HCT116 (cell line): Measurements from ENCODE around the gene OTOG. TPM values are rescaled to one million over a fixed set of nuclear protein-coding genes. Genes with fewer than 3 reads are reported as not detected.

Experiments used
- ATAC-seq: fragments of 200-7000 bp; cut with Tn5 transposase; 2 replicates; pipeline ENCODE4 v1.9.1; 2020; ENCODE audit warnings: mild to moderate bottlenecking, moderate library complexity
- BruUV-seq: library from RNA; stranded (reverse); fragments of 400-500 nt; replicated peaks from 2 replicates; lab custom pipeline; 2021; lab: Mats Ljungman, UMichigan
- CTCF ChIA-PET: fragments of 300-600 bp; sonication (Branson Sonifier 250); formaldehyde crosslinking; loops from one replicate; lab custom pipeline; 2021; ENCODE audit warnings: antibody characterized with exemption; lab: Charles Lee
- POLR2A ChIA-PET: fragments of 300-600, 350-600 bp; sonication (Branson Sonifier 250); formaldehyde crosslinking; loops from one replicate; lab custom pipeline; 2021; ENCODE audit warnings: antibody characterized with exemption; lab: Charles Lee
- RAD21 ChIA-PET, 2 experiments: fragments of 300-600 bp; sonication (Branson Sonifier 250); formaldehyde crosslinking; loops; one replicate each; lab custom pipeline; 2023; ENCODE audit warnings: low total read pairs in 2 of 2; ENCODE audit not compliant: uncharacterized antibody in 2 of 2, unreplicated experiment in 2 of 2, low non-redundant PET in 1 of 2; lab: Charles Lee
- DNase-seq: peaks from one replicate; pipeline ENCODE4 v3.0.0-alpha.2; 2010; ENCODE audit warnings: low read depth, low spot score
- H2AFZ ChIP-seq: fragments of 200-600 bp; shearing (Covaris generic), sonication (generic); 2 replicates; pipeline ENCODE4 v1.6.1; 2017; ENCODE audit warnings: low read depth, mixed run types, mixed read lengths, antibody characterized with exemption, low read length; ENCODE audit not compliant: poor library complexity, severe bottlenecking
- H3K27ac ChIP-seq: 2 replicates; pipeline ENCODE4 v1.5.1; 2012; ENCODE audit warnings: low read depth, low read length
- H3K27me3 ChIP-seq: fragments of 200-600 bp; sonication (generic); 2 replicates; pipeline ENCODE4 v1.6.1; 2016; ENCODE audit warnings: mixed run types, low read length, mixed read lengths; ENCODE audit not compliant: insufficient read depth
- H3K36me3 ChIP-seq, 2 experiments: fragments of 200-500 bp in 1 of 2; fragments of 200-600 bp in 1 of 2; sonication (Bioruptor generic) in 1 of 2; sonication (generic) in 1 of 2; 2 replicates each; pipeline versions ENCODE4 v1.5.1 to v1.6.1; 2014 to 2016; ENCODE audit warnings: low read length in 2 of 2, inconsistent platforms in 1 of 2, mixed read lengths in 1 of 2, mixed run types in 1 of 2; ENCODE audit not compliant: insufficient read depth in 2 of 2, control insufficient read depth in 1 of 2
- H3K4me1 ChIP-seq, 2 experiments: fragments of 200-600 bp in 1 of 2; sonication (generic) in 1 of 2; 2 replicates each; pipeline versions ENCODE4 v1.5.1 to v1.6.1; 2012 to 2017; ENCODE audit warnings: low read length in 2 of 2, inconsistent platforms in 1 of 2, mild to moderate bottlenecking in 1 of 2, mixed read lengths in 1 of 2, mixed run types in 1 of 2, moderate library complexity in 1 of 2; ENCODE audit not compliant: insufficient read depth in 2 of 2, control insufficient read depth in 1 of 2
- H3K4me2 ChIP-seq: fragments of 200-600 bp; sonication (generic); 2 replicates; pipeline ENCODE4 v1.6.1; 2017; ENCODE audit warnings: mixed run types, low read length, mixed read lengths
- H3K4me3 ChIP-seq, 2 experiments: fragments of 200-600 bp in 1 of 2; sonication (generic) in 1 of 2; replicated peaks in 1 of 2; 2 replicates each; pipeline ENCODE4 v1.5.1; 2011 to 2016; ENCODE audit warnings: low read length in 2 of 2, control low read depth in 1 of 2, low read depth in 1 of 2, mild to moderate bottlenecking in 1 of 2, mixed read lengths in 1 of 2, mixed run types in 1 of 2
- H3K79me2 ChIP-seq: fragments of 200-600 bp; sonication (generic); 2 replicates; pipeline ENCODE4 v1.6.1; 2017; ENCODE audit warnings: mild to moderate bottlenecking, mixed run types, low read length, moderate library complexity, mixed read lengths; ENCODE audit not compliant: insufficient read depth
- H3K9ac ChIP-seq: fragments of 200-600 bp; sonication (generic); 2 replicates; pipeline ENCODE4 v1.6.1; 2016; ENCODE audit warnings: low read length, mixed read lengths
- H3K9me2 ChIP-seq: fragments of 200-600 bp; sonication (generic), shearing (Covaris generic); 2 replicates; pipeline ENCODE4 v1.6.1; 2017; ENCODE audit warnings: mixed run types, mild to moderate bottlenecking, moderate library complexity; ENCODE audit not compliant: insufficient read depth
- H3K9me3 ChIP-seq, 2 experiments: fragments of 200-500 bp in 1 of 2; fragments of 200-600 bp in 1 of 2; sonication (Bioruptor generic) in 1 of 2; sonication (generic) in 1 of 2; 2 replicates each; pipeline ENCODE4 v1.6.1; 2014 to 2017; ENCODE audit warnings: low read length in 2 of 2, mixed read lengths in 2 of 2, inconsistent platforms in 1 of 2, low read depth in 1 of 2, mild to moderate bottlenecking in 1 of 2, mixed run types in 1 of 2, moderate library complexity in 1 of 2; ENCODE audit not compliant: control insufficient read depth in 1 of 2, insufficient read depth in 1 of 2
- H4K20me1 ChIP-seq: fragments of 200-600 bp; sonication (generic), shearing (Covaris generic); 2 replicates; pipeline ENCODE4 v1.6.1; 2017; ENCODE audit warnings: mixed run types, mild to moderate bottlenecking, moderate library complexity; ENCODE audit not compliant: insufficient read depth
- CEBPB ChIP-seq: IDR thresholded peaks from 2 replicates; pipeline ENCODE4 v1.6.1; 2012; ENCODE audit warnings: low read depth
- EGR1 ChIP-seq: IDR thresholded peaks from 2 replicates; pipeline ENCODE4 v1.6.1; 2012; ENCODE audit warnings: low read depth
- EZH2 ChIP-seq: fragments of 200-600 bp; sonication (generic); IDR thresholded peaks from 2 replicates; pipeline ENCODE4 v1.6.1; 2017; ENCODE audit warnings: antibody characterized with exemption, mixed run types
- FOSL1 ChIP-seq: IDR thresholded peaks from 2 replicates; pipeline ENCODE4 v1.6.1; 2012; ENCODE audit warnings: low read depth
- JUND ChIP-seq: IDR thresholded peaks from 2 replicates; pipeline ENCODE4 v1.6.1; 2012
- POLR2A ChIP-seq: IDR thresholded peaks from 2 replicates; pipeline ENCODE4 v1.7.0; 2011; ENCODE audit warnings: borderline replicate concordance; ENCODE audit not compliant: insufficient read depth, insufficient read length; ENCODE audit errors: extremely low read depth
- SIN3A ChIP-seq: IDR thresholded peaks from 2 replicates; pipeline ENCODE4 v1.6.1; 2012; ENCODE audit warnings: low read depth
- SP1 ChIP-seq: IDR thresholded peaks from 2 replicates; pipeline ENCODE4 v1.6.1; 2012; ENCODE audit warnings: low read depth
- TCF7L2 ChIP-seq: IDR thresholded peaks from 2 replicates; pipeline ENCODE4 v1.7.0; 2011; ENCODE audit warnings: borderline replicate concordance, inconsistent platforms; ENCODE audit not compliant: insufficient read depth, insufficient read length; ENCODE audit errors: extremely low read depth
- ZNF274 ChIP-seq: fragments of 200-500 bp; sonication (Bioruptor generic); IDR thresholded peaks from 2 replicates; pipeline ENCODE4 v1.6.1; 2014; ENCODE audit warnings: mild to moderate bottlenecking, low read depth, low read length, inconsistent platforms
- intact Hi-C: fragments of 100-400 bp; cut with micrococcal nuclease; formaldehyde crosslinking; loops from 2 replicates; pipeline ENCODE4 v1.10.0; 2022
- total RNA-seq: library from RNA; stranded (reverse); gene quantifications from one replicate; pipeline ENCODE4 v1.2.1, GENCODE V29; 2021; ENCODE audit not compliant: unreplicated experiment
- TF ChIP-seq, protein P1 (sequence below): IDR thresholded peaks from 2 replicates; pipeline ENCODE4 v1.6.1; 2012
- TF ChIP-seq, protein P2 (sequence below), 3 experiments: fragments of 200-600 bp in 1 of 3; sonication (generic) in 1 of 3; IDR thresholded peaks in 2 of 3; conservative IDR thresholded peaks in 1 of 3; 2 replicates each; pipeline ENCODE4 v1.5.1; 2012 to 2017; ENCODE audit warnings: low read depth in 2 of 3, low read length in 2 of 3, antibody characterized with exemption in 1 of 3, borderline replicate concordance in 1 of 3, control low read depth in 1 of 3, mild to moderate bottlenecking in 1 of 3, mixed read lengths in 1 of 3, mixed run types in 1 of 3, moderate library complexity in 1 of 3; ENCODE audit not compliant: insufficient read depth in 1 of 3

The OTOG gene
- total RNA-seq, 1 experiment from 2014 or later = 0.07 TPM

DNA sequence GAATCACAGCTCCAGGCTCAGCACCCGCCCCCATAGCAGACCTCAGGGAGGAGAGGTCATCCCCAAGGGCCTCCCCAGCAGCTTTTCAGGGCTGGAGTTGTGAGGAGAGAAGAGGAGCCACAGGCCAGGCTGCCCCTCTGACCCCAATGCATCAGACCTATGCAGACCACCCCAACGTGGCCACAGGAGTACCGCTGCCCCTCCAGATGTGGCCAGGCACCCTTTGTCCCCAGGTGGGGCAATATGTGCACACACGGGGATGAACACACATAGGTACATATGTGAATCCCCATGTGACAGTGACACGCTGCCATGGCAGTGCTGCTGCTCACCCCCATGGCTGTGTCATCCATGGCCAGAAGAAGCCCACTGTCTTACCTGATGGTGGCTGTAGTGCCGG is 13.7 kb upstream of the OTOG start (continued):
- TF ChIP-seq TCF7L2 = no peak

DNA sequence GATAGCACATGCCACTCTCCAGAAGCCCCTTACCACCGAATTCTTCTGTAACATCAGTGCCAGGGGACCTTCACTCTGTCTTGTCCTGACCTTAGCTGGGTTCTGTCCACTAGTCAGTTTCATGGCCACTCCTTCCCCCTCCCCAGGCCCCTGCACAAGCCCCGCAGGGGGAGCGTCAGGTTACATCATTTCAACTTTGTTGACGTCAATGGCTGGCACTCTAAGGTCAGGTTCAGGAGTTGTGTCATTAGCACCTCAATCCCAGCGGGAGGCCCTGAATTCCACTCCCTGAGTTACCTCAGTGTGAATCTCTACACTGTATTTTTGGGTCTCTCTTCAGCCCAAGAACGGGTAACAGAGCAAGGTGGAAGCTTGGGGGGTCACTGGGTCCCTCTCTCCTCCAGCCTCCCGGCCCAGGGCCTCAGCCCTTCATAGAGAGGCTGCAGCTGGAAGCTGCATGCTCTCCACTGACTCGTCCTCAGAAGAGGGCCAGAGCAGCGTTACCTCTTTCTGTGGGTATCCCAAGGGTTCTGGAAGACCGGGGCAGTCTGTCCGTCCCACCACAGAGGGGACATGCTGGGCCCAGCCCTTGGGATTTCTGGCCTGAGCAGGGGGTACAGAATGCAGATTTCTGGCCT is 13.2 kb upstream of the OTOG start:
- Histone ChIP-seq H3K9me2 (no peaks in the 10 kb centered on the region), H2AFZ (no peak overlapping the region), H3K4me2 (no peak overlapping the region), H3K9me3 (no peaks in the 10 kb centered on the region), H3K4me3 (no peak overlapping the region), H3K36me3 (no peaks in the 10 kb centered on the region), H4K20me1 (no peaks in the 10 kb centered on the region), H3K79me2 (no peaks in the 10 kb centered on the region), H3K27me3 (no peaks in the 10 kb centered on the region), H3K27ac (no peak overlapping the region), H3K4me1 (no peaks in the 10 kb centered on the region), H3K9ac (no peak overlapping the region)
- ChIA-PET RAD21 (no interaction called here), POLR2A (no interaction called here), CTCF (no interaction called here)
- TF ChIP-seq FOSL1 (no peak), SIN3A (no peak), CEBPB (no peak), EZH2 (no peak), POLR2A (no peak), ZNF274 (no peak), EGR1 (no peak), JUND (no peak), SP1 (no peak), TCF7L2 (no peak)
- TF ChIP-seq, protein P1, sequence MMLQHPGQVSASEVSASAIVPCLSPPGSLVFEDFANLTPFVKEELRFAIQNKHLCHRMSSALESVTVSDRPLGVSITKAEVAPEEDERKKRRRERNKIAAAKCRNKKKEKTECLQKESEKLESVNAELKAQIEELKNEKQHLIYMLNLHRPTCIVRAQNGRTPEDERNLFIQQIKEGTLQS = no peak
- TF ChIP-seq, protein P2, sequence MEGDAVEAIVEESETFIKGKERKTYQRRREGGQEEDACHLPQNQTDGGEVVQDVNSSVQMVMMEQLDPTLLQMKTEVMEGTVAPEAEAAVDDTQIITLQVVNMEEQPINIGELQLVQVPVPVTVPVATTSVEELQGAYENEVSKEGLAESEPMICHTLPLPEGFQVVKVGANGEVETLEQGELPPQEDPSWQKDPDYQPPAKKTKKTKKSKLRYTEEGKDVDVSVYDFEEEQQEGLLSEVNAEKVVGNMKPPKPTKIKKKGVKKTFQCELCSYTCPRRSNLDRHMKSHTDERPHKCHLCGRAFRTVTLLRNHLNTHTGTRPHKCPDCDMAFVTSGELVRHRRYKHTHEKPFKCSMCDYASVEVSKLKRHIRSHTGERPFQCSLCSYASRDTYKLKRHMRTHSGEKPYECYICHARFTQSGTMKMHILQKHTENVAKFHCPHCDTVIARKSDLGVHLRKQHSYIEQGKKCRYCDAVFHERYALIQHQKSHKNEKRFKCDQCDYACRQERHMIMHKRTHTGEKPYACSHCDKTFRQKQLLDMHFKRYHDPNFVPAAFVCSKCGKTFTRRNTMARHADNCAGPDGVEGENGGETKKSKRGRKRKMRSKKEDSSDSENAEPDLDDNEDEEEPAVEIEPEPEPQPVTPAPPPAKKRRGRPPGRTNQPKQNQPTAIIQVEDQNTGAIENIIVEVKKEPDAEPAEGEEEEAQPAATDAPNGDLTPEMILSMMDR (IDR thresholded peaks at IDR 0.05 in 2 of 3, conservative IDR thresholded peaks at IDR 0.05 in 1 of 3; ENCODE audit: borderline replicate concordance in 1 of 3, insufficient read depth in 1 of 3, low read depth in 2 of 3, low read length in 2 of 3) = no peak
- ATAC-seq = no peak
- intact Hi-C loops = no loop called here
- no TSS peak for BruUV-seq
- no peak for DNase-seq
